Measurements from ENCODE around the gene ARIH2.

GRCh38 chr3:49030321-49030720 is 111.7 kb downstream of the ARIH2 start:
- no peak for TF ChIP-seq POLR2A (IDR thresholded peaks at IDR 0.05; ENCODE audit: low read length)
- TF ChIP-seq GATA1 (IDR thresholded peaks at IDR 0.05; ENCODE audit: low read depth, low read length), result no peak

All from erythroblast (primary cell).